ENCODE data around the gene OR4E2.

DNA sequence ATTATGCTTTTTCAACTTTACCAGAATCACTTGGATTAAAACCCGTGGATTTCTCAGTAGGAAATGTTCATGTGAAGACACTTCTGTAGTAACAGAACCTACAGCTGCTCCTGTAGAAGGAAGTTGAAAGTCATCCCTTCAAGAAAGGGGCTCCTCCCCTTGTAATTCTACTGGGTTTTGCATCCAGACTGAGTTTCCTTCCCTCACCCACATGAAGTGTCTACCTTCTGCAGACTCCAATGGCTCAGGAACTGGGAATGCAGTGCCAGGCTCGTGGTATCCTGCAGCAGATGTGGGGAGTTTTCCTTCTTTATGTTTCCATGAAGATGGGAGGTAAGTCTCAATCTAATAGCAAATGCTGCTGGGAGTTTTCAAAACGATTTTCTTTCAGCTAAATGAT, 11.0 kb upstream of the OR4E2 start:
- TF ChIP-seq TAF1 (IDR thresholded peaks at IDR 0.05; ENCODE audit: low read depth) (no peak), EP300 (conservative IDR thresholded peaks at IDR 0.05; ENCODE audit: poor library complexity, severe bottlenecking) (no peak), EZH2 (IDR thresholded peaks at IDR 0.05; ENCODE audit: borderline replicate concordance, insufficient read depth, low read length, poor library complexity, severe bottlenecking) (no peak)

Data from neural cell (in vitro differentiated cells).